HepG2 (cell line): Measurements from ENCODE around the gene SYNGR2. TPM values are rescaled to one million over a fixed set of nuclear protein-coding genes. Genes with fewer than 3 reads are reported as not detected.

Source experiments
- ARNT2 ChIP-seq: sonication (generic); formaldehyde crosslinking; IDR thresholded peaks from 2 replicates; pipeline ENCODE4 v1.8.0; 2022; ENCODE audit warnings: mild to moderate bottlenecking, low read depth, missing genetic modification reagents, moderate library complexity
- EP300 ChIP-seq, 3 experiments: sonication (generic) in 1 of 3; formaldehyde crosslinking in 1 of 3; IDR thresholded peaks; 2 replicates each; pipeline versions ENCODE4 v1.5.1 to v1.6.1; 2011 to 2020; ENCODE audit warnings: low read depth in 2 of 3, low read length in 2 of 3, borderline replicate concordance in 1 of 3, improper control_type of control experiment in 1 of 3, mild to moderate bottlenecking in 1 of 3, missing genetic modification reagents in 1 of 3, moderate library complexity in 1 of 3
- HCFC1 ChIP-seq: fragments of 150-350 bp; IDR thresholded peaks from 2 replicates; pipeline ENCODE4 v1.6.1; 2014; ENCODE audit warnings: low read depth, low read length
- HNRNPL ChIP-seq: fragments of 200-400 bp; formaldehyde crosslinking; IDR thresholded peaks from 2 replicates; pipeline ENCODE4 v1.6.1; 2017; ENCODE audit warnings: mild to moderate bottlenecking, low read depth, low read length
- HOXD1 ChIP-seq: sonication (generic); formaldehyde crosslinking; IDR thresholded peaks from 2 replicates; pipeline ENCODE4 v1.5.0; 2020; ENCODE audit warnings: missing genetic modification reagents
- KDM5B ChIP-seq: sonication (generic); formaldehyde crosslinking; IDR thresholded peaks from 2 replicates; pipeline ENCODE4 v1.4.0; 2020; ENCODE audit warnings: missing genetic modification reagents, mild to moderate bottlenecking, borderline replicate concordance
- KLF11 ChIP-seq: IDR thresholded peaks from 2 replicates; pipeline ENCODE4 v1.6.1; 2016; ENCODE audit warnings: missing compliant biosample characterization
- SIX1 ChIP-seq: sonication (generic); formaldehyde crosslinking; IDR thresholded peaks from 2 replicates; pipeline ENCODE4 v1.4.0; 2020; ENCODE audit warnings: missing genetic modification reagents, borderline replicate concordance
- TCF7 ChIP-seq: sonication (generic); IDR thresholded peaks from 2 replicates; pipeline ENCODE4 v1.6.1; 2016; ENCODE audit warnings: antibody characterized with exemption, low read depth
- ZNF329 ChIP-seq: sonication (generic); formaldehyde crosslinking; IDR thresholded peaks from 2 replicates; pipeline ENCODE4 v1.9.0; 2021; ENCODE audit warnings: low read depth, mild to moderate bottlenecking, missing genetic modification reagents
- ZNF333 ChIP-seq: sonication (generic); formaldehyde crosslinking; IDR thresholded peaks from 2 replicates; pipeline ENCODE4 v1.4.0; 2020; ENCODE audit warnings: mild to moderate bottlenecking, missing genetic modification reagents, borderline replicate concordance
- ZNF589 ChIP-seq: sonication (generic); formaldehyde crosslinking; conservative IDR thresholded peaks from 2 replicates; pipeline ENCODE4 v1.8.0; 2022; ENCODE audit warnings: mild to moderate bottlenecking, moderate library complexity, missing genetic modification reagents
- ZNF747 ChIP-seq: sonication (generic); formaldehyde crosslinking; IDR thresholded peaks from 2 replicates; pipeline ENCODE4 v1.8.1; 2023; ENCODE audit warnings: missing genetic modification reagents, mild to moderate bottlenecking, borderline replicate concordance
- polyA plus RNA-seq, 8 experiments: library from polyadenylated mRNA; depleted of rRNA in 3 of 8; stranded (reverse) in 7 of 8; unstranded in 1 of 8; fragments of >200 nt; fragmentation: Illumina TruSeq in 4 of 8; extraction: Trizol in 4 of 8; gene quantifications; 2 replicates each; pipeline versions ENCODE4 v1.2.1 to v1.2.3, GENCODE V29; 2011 to 2016; ENCODE audit warnings: low read depth in 4 of 8, missing spikeins in 1 of 8, mixed read lengths in 1 of 8; ENCODE audit not compliant: insufficient read depth in 1 of 8
- total RNA-seq, 5 experiments: library from RNA; depleted of rRNA; stranded (reverse); fragments of >200 nt; fragmentation: Illumina TruSeq; extraction: Trizol; gene quantifications; 2 replicates each; pipeline ENCODE4 v1.2.3, GENCODE V29; 2016; ENCODE audit warnings: low read depth in 1 of 5
- TF ChIP-seq, protein P1 (sequence below): sonication (generic); formaldehyde crosslinking; IDR thresholded peaks from 2 replicates; pipeline ENCODE4 v1.5.0; 2020; ENCODE audit warnings: mild to moderate bottlenecking, missing genetic modification reagents, moderate library complexity
- TF ChIP-seq, protein P2 (sequence below): sonication (generic); formaldehyde crosslinking; IDR thresholded peaks from 2 replicates; pipeline ENCODE4 v1.8.0; 2022; ENCODE audit warnings: low read depth, missing genetic modification reagents
- TF ChIP-seq, protein P3 (sequence below): sonication (generic); formaldehyde crosslinking; IDR thresholded peaks from 2 replicates; pipeline ENCODE4 v1.4.0; 2020; ENCODE audit warnings: missing genetic modification reagents, mild to moderate bottlenecking, borderline replicate concordance
- TF ChIP-seq, protein P4 (sequence below): IDR thresholded peaks from 2 replicates; pipeline ENCODE4 v1.6.1; 2016; ENCODE audit warnings: low read depth, control low read depth

The SYNGR2 gene
- total and polyA plus RNA-seq, 2 of the 13 experiments (the other 11 are each of a cell fraction or from before 2014, with no cell fraction given) = 46.7 to 170 TPM

DNA sequence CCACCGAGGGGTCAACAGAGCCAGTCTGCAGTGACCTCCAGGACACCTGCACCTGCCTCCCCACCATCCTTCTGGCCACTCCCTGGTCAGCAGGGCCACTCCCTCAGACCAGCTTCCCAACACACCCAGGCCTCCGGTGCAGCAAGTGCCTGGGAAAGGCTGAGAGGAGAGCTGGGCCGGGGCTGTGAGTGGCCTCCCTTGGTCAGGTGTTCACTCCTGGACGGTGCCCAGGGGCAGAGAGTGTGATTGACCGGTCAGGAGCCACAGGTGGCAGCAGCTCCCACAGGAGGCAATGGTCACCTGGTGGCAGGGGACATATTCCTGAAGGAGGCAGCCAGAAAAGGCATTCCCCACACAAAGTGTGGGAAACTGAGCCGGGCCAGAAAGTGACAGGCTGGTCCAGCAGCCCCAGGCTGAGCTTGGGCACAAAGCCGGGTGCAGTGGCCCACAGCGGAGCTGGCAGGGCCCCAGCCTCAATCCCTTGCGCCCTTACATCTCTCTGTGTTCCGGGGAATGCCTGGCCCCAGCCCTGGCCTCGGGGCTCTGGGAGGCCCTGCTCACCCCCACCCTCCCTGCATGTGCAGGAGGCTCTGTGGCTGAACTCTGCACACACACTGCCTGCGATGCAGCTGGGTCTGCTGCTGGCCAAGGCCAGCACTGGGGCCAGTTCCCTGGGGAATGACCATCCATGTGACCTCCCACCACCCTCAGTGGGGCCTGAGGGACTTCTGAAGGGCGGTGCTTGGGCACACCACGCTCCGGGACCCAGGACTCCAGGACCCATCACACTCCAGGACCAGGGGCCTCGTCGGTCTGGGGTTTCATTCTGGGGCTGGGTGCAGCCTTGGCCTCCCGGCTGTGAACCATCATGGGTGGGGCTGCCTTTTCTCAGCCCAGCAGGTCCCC lies 23.4 kb upstream of the SYNGR2 start (continued):
- TF ChIP-seq, protein P1, sequence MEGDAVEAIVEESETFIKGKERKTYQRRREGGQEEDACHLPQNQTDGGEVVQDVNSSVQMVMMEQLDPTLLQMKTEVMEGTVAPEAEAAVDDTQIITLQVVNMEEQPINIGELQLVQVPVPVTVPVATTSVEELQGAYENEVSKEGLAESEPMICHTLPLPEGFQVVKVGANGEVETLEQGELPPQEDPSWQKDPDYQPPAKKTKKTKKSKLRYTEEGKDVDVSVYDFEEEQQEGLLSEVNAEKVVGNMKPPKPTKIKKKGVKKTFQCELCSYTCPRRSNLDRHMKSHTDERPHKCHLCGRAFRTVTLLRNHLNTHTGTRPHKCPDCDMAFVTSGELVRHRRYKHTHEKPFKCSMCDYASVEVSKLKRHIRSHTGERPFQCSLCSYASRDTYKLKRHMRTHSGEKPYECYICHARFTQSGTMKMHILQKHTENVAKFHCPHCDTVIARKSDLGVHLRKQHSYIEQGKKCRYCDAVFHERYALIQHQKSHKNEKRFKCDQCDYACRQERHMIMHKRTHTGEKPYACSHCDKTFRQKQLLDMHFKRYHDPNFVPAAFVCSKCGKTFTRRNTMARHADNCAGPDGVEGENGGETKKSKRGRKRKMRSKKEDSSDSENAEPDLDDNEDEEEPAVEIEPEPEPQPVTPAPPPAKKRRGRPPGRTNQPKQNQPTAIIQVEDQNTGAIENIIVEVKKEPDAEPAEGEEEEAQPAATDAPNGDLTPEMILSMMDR = peak; percentile 14; the same call in 1 of the 2 replicates
- TF ChIP-seq HCFC1 (no peak), ARNT2 (CRISPR knock-in tag) (no peak), ZNF329 (no peak), HOXD1 (no peak; the same call in 1 of the 2 replicates), HNRNPL (peak; percentile 70; the same call in 1 of the 2 replicates), ZNF333 (CRISPR knock-in tag) (peak; percentile 92; the same call in 1 of the 2 replicates), ZNF589 (no peak), SIX1 (CRISPR knock-in tag) (no peak), EP300 (IDR thresholded peaks at IDR 0.05; ENCODE audit: low read depth in 2 of 2, low read length in 2 of 2) (no peak), EP300 (CRISPR knock-in tag; IDR thresholded peaks at IDR 0.05; ENCODE audit: borderline replicate concordance) (no peak), KDM5B (CRISPR knock-in tag) (peak; percentile 87), KLF11 (CRISPR knock-in tag) (peak; percentile 84), TCF7 (no peak), ZNF747 (peak; percentile 69; the same call in 1 of the 2 replicates)
- TF ChIP-seq, protein P2, sequence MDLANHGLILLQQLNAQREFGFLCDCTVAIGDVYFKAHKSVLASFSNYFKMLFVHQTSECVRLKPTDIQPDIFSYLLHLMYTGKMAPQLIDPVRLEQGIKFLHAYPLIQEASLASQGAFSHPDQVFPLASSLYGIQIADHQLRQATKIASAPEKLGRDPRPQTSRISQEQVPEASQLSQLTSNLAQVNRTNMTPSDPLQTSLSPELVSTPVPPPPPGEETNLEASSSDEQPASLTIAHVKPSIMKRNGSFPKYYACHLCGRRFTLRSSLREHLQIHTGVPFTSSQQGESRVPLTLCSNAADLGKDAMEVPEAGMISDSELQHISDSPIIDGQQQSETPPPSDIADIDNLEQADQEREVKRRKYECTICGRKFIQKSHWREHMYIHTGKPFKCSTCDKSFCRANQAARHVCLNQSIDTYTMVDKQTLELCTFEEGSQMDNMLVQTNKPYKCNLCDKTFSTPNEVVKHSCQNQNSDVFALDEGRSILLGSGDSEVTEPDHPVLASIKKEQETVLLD = no peak
- TF ChIP-seq, protein P3, sequence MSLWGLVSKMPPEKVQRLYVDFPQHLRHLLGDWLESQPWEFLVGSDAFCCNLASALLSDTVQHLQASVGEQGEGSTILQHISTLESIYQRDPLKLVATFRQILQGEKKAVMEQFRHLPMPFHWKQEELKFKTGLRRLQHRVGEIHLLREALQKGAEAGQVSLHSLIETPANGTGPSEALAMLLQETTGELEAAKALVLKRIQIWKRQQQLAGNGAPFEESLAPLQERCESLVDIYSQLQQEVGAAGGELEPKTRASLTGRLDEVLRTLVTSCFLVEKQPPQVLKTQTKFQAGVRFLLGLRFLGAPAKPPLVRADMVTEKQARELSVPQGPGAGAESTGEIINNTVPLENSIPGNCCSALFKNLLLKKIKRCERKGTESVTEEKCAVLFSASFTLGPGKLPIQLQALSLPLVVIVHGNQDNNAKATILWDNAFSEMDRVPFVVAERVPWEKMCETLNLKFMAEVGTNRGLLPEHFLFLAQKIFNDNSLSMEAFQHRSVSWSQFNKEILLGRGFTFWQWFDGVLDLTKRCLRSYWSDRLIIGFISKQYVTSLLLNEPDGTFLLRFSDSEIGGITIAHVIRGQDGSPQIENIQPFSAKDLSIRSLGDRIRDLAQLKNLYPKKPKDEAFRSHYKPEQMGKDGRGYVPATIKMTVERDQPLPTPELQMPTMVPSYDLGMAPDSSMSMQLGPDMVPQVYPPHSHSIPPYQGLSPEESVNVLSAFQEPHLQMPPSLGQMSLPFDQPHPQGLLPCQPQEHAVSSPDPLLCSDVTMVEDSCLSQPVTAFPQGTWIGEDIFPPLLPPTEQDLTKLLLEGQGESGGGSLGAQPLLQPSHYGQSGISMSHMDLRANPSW (CRISPR knock-in tag) = no peak
- TF ChIP-seq, protein P4, sequence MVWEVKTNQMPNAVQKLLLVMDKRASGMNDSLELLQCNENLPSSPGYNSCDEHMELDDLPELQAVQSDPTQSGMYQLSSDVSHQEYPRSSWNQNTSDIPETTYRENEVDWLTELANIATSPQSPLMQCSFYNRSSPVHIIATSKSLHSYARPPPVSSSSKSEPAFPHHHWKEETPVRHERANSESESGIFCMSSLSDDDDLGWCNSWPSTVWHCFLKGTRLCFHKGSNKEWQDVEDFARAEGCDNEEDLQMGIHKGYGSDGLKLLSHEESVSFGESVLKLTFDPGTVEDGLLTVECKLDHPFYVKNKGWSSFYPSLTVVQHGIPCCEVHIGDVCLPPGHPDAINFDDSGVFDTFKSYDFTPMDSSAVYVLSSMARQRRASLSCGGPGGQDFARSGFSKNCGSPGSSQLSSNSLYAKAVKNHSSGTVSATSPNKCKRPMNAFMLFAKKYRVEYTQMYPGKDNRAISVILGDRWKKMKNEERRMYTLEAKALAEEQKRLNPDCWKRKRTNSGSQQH (CRISPR knock-in tag) = no peak
